Trophoblast cell (in vitro differentiated cells and primary cell): ENCODE results near the gene ERBB2.

ENCODE experiments used
- DNase-seq, 2 donors: peaks; one replicate each; pipeline ENCODE4 v3.0.0-alpha.2; 2016
- H2AFZ ChIP-seq: 2 replicates; pipeline ENCODE4 v1.6.1; 2013; ENCODE audit warnings: low read length, moderate library complexity, mild to moderate bottlenecking; ENCODE audit not compliant: insufficient read depth, poor library complexity
- H2AK5ac ChIP-seq: 2 replicates; pipeline ENCODE4 v1.6.1; 2013; ENCODE audit warnings: mild to moderate bottlenecking, low read length
- H2BK120ac ChIP-seq: 2 replicates; pipeline ENCODE4 v1.6.1; 2013; ENCODE audit warnings: low read length, mild to moderate bottlenecking, moderate library complexity; ENCODE audit not compliant: insufficient read depth, poor library complexity
- H2BK12ac ChIP-seq: 2 replicates; pipeline ENCODE4 v1.6.1; 2013; ENCODE audit warnings: mild to moderate bottlenecking, low read length, moderate library complexity
- H2BK5ac ChIP-seq: 2 replicates; pipeline ENCODE4 v1.6.1; 2013; ENCODE audit warnings: low read length, low read depth, moderate library complexity, mild to moderate bottlenecking; ENCODE audit not compliant: poor library complexity
- H3K14ac ChIP-seq: 2 replicates; pipeline ENCODE4 v1.6.1; 2013; ENCODE audit warnings: mild to moderate bottlenecking, low read length
- H3K18ac ChIP-seq: 2 replicates; pipeline ENCODE4 v1.6.1; 2013; ENCODE audit warnings: mild to moderate bottlenecking, low read length
- H3K23ac ChIP-seq: 2 replicates; pipeline ENCODE4 v1.6.1; 2013; ENCODE audit warnings: low read length
- H3K27ac ChIP-seq: 2 replicates; pipeline ENCODE4 v1.5.1; 2013; ENCODE audit warnings: low read depth, mild to moderate bottlenecking, inconsistent platforms, low read length, moderate library complexity
- H3K27me3 ChIP-seq: 2 replicates; pipeline ENCODE4 v1.6.1; 2013; ENCODE audit warnings: inconsistent platforms, mild to moderate bottlenecking, low read length, moderate library complexity; ENCODE audit not compliant: insufficient read depth
- H3K36me3 ChIP-seq, 2 experiments: 1 replicate in 1 of 2; 2 replicates in 1 of 2; pipeline ENCODE4 v1.6.1; 2013; ENCODE audit warnings: low read length in 2 of 2, mild to moderate bottlenecking in 2 of 2, moderate library complexity in 1 of 2; ENCODE audit not compliant: insufficient read depth in 2 of 2, control insufficient read depth in 1 of 2
- H3K4ac ChIP-seq: 2 replicates; pipeline ENCODE4 v1.6.1; 2013; ENCODE audit warnings: low read depth, mild to moderate bottlenecking, low read length, moderate library complexity
- H3K4me1 ChIP-seq, 2 experiments: 1 replicate in 1 of 2; 2 replicates in 1 of 2; pipeline ENCODE4 v1.6.1; 2013; ENCODE audit warnings: low read length in 2 of 2, mild to moderate bottlenecking in 2 of 2, moderate library complexity in 1 of 2; ENCODE audit not compliant: insufficient read depth in 2 of 2, control insufficient read depth in 1 of 2
- H3K4me2 ChIP-seq: 2 replicates; pipeline ENCODE4 v1.6.1; 2013; ENCODE audit warnings: inconsistent platforms, mild to moderate bottlenecking, low read length, moderate library complexity
- H3K4me3 ChIP-seq: 2 replicates; pipeline ENCODE4 v1.5.1; 2013; ENCODE audit warnings: mild to moderate bottlenecking, low read depth, low read length, inconsistent platforms
- H3K79me1 ChIP-seq: one replicate; pipeline ENCODE4 v1.6.1; 2013; ENCODE audit warnings: low read length
- H3K79me2 ChIP-seq: 2 replicates; pipeline ENCODE4 v1.6.1; 2013; ENCODE audit warnings: low read length, mild to moderate bottlenecking; ENCODE audit not compliant: control insufficient read depth, insufficient read depth, poor library complexity
- H3K9ac ChIP-seq: 2 replicates; pipeline ENCODE4 v1.6.1; 2013; ENCODE audit warnings: mild to moderate bottlenecking, low read length
- H3K9me3 ChIP-seq: 2 replicates; pipeline ENCODE4 v1.6.1; 2013; ENCODE audit warnings: low read depth, mild to moderate bottlenecking, control low read depth, inconsistent platforms, low read length; ENCODE audit not compliant: insufficient read depth
- H4K12ac ChIP-seq: 2 replicates; pipeline ENCODE4 v1.6.1; 2013; ENCODE audit warnings: low read depth, mild to moderate bottlenecking, low read length, moderate library complexity
- H4K8ac ChIP-seq: 2 replicates; pipeline ENCODE4 v1.6.1; 2013; ENCODE audit warnings: low read depth, mild to moderate bottlenecking, low read length, moderate library complexity
- H4K91ac ChIP-seq: one replicate; pipeline ENCODE4 v1.6.1; 2013; ENCODE audit warnings: low read depth, mild to moderate bottlenecking, low read length, moderate library complexity
- WGBS: extraction: QIAGEN DNeasy Blood & Tissue Kit; methylation state at CpG from one replicate; pipeline ENCODE4 v1.1.7; 2013; ENCODE audit warnings: missing lambda C conversion rate; ENCODE audit not compliant: insufficient read length, insufficient coverage; ENCODE audit errors: extremely low coverage; 5-methylcytosine and 5-hydroxymethylcytosine counted together

ERBB2 gene

DNA sequence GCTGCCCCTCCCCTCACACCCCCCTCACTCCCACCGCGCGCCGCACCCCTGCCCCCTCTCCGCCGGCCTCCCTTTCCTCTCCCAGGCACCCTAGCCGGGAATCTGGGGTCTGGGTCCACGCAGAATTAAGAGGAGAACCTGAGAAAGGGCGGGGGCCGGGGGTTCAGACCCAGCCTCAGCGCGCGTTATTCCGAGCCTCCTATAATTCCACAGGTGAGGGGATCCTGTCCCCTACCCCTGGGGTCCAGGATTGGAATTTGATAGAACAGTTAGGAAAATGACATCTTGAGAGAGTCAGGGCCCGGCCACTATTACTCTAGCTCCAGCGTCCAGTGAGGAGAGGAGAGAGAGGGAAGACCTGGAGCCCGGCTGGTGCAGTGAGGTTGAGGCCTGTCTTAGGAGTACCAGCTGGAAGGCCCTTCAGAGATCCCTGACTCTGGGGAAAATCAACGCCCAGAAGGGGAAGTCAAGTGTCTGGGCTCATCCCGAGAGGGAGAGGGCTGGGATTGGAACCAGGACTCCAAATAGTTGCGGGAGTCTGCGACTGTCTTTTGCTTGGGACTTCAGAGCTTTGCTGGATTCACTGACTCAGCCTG lies 55.2 kb downstream of the ERBB2 start:
- H3K23ac ChIP-seq = no peak overlapping the region
- H2BK120ac ChIP-seq = no peak overlapping the region
- WGBS = no CpG with 5 or more reads among the region's 21 CpGs
- H2AK5ac ChIP-seq = no peak overlapping the region
- DNase-seq = peak in 1 of 2 donors; percentile 4
- H3K18ac ChIP-seq = no peak overlapping the region
- no peak overlapping the region for H3K9ac ChIP-seq
- H4K8ac ChIP-seq = no peak overlapping the region
- H3K4ac ChIP-seq = no peak overlapping the region
- no peak overlapping the region for H2BK5ac ChIP-seq
- no peaks in the 10 kb centered on the region for H3K36me3 ChIP-seq
- peaks cover 3 to 13% of the 10 kb centered on the region in 2 experiments for H3K4me1 ChIP-seq
- H2AFZ ChIP-seq = no peak overlapping the region
- peak overlapping the region; percentile 78 for H3K4me2 ChIP-seq
- no peak overlapping the region for H3K4me3 ChIP-seq
- H2BK12ac ChIP-seq = no peak overlapping the region
- H3K9me3 ChIP-seq = peaks cover 4% of the 10 kb centered on the region
- peaks cover 8% of the 10 kb centered on the region for H3K79me2 ChIP-seq
- H3K14ac ChIP-seq = no peak overlapping the region
- no peak overlapping the region for H3K27ac ChIP-seq
- H3K27me3 ChIP-seq = no peaks in the 10 kb centered on the region
- H4K91ac ChIP-seq = peak overlapping the region; percentile 68
- H4K12ac ChIP-seq = no peak overlapping the region
- H3K79me1 ChIP-seq = peaks cover 10% of the 10 kb centered on the region

DNA sequence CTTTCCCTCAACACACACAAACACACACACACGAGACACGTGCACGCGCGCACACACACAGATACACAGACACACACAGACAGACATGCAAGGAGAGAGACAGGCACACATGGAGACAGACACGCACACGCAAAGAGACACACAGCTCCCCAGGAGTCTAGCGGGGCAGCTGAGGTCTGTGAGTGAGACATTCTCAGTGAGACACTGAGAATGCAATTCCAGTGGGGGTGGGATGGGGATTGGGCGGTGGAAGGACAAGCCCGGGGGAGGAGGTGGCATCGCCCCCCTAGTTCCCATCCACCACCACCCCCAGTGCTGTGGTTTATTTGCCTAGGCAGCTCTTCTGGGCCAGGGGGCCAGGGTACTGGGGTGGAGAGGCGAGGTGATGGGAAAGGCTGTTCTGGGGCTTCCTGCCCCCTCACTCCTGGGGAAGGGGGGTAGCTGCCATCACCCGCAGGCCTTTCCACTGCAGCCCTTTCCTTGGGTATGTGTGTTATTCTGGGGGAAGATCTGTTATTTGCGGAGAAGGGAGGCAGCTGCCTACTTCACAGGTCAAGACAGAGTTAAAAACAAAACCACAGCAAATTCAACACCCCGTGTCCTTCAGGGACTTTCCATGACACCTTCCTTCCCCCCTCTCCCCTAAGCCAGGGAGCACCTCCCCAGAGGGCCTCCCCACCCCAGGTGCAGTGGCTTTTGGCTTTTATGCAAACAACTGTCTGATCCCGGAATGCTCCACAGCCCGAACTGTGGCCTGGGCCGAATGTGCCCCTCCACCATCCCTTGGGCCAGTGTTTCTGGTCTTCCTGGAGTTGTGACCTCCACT lies 55.9 kb downstream of the ERBB2 start:
- Histone ChIP-seq H2BK5ac (no peak overlapping the region), H3K23ac (no peak overlapping the region), H3K79me1 (peaks cover 10% of the 10 kb centered on the region), H4K12ac (no peak overlapping the region), H3K27ac (no peak overlapping the region), H3K4me3 (no peak overlapping the region), H3K79me2 (peaks cover 8% of the 10 kb centered on the region), H3K4ac (no peak overlapping the region), H3K4me2 (no peak overlapping the region), H4K91ac (no peak overlapping the region), H2BK120ac (no peak overlapping the region), H3K9ac (no peak overlapping the region), H2BK12ac (no peak overlapping the region), H2AK5ac (no peak overlapping the region), H2AFZ (no peak overlapping the region), H3K9me3 (peaks cover 4% of the 10 kb centered on the region), H3K4me1 (peaks cover 0 to 8% of the 10 kb centered on the region in 2 experiments), H3K14ac (no peak overlapping the region), H3K27me3 (no peaks in the 10 kb centered on the region), H4K8ac (no peak overlapping the region), H3K36me3 (no peaks in the 10 kb centered on the region), H3K18ac (no peak overlapping the region)
- WGBS = no CpG with 5 or more reads among the region's 18 CpGs
- DNase-seq = no peak

GRCh38 chr17:39756380-39757079 lies 56.7 kb downstream of the ERBB2 start:
- Histone ChIP-seq H3K79me1 (peaks cover 10% of the 10 kb centered on the region), H3K4me1 (peaks cover 0 to 8% of the 10 kb centered on the region in 2 experiments), H3K9me3 (peaks cover 4% of the 10 kb centered on the region), H3K27me3 (no peaks in the 10 kb centered on the region), H3K4ac (no peak overlapping the region), H3K4me2 (no peak overlapping the region), H2AFZ (no peak overlapping the region), H3K79me2 (peaks cover 8% of the 10 kb centered on the region), H2BK120ac (no peak overlapping the region), H3K27ac (no peak overlapping the region), H3K4me3 (no peak overlapping the region), H3K14ac (no peak overlapping the region), H2BK5ac (no peak overlapping the region), H2BK12ac (no peak overlapping the region), H4K91ac (no peak overlapping the region), H3K9ac (no peak overlapping the region), H4K8ac (no peak overlapping the region), H3K18ac (no peak overlapping the region), H3K23ac (no peak overlapping the region), H4K12ac (no peak overlapping the region), H3K36me3 (no peaks in the 10 kb centered on the region), H2AK5ac (no peak overlapping the region)
- WGBS = no CpG with 5 or more reads among the region's 7 CpGs
- DNase-seq = no peak

DNA sequence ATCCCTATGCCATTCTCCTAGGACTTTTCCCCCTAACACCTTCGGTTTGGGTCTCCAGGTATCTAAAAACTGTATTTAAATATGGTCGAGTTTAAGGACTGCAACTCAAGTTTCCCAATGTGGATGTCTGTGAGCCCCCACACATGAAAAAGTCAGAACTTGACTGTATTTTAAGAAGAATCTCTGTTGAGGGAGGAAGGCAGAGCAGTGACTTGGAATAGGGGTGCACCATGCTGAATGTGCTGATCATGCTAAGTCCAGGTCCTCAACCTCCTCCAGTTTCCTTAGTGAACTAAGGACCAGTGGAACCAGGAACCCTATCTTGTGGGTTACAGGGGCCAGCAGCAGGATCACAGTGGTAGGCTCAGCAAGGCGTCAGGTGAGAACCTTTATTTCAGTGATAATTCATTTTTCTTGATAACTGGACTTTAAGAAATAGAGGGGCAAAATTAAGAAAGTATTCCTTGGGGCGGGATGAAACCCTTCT lies 57.4 kb downstream of the ERBB2 start:
- no peak overlapping the region for H3K9ac ChIP-seq
- WGBS = no CpG with 5 or more reads among the region's 4 CpGs
- H4K8ac ChIP-seq = no peak overlapping the region
- H4K91ac ChIP-seq = no peak overlapping the region
- H3K23ac ChIP-seq = no peak overlapping the region
- no peak overlapping the region for H2BK5ac ChIP-seq
- H3K79me2 ChIP-seq = peaks cover 8% of the 10 kb centered on the region
- no peak overlapping the region for H2BK12ac ChIP-seq
- no peaks in the 10 kb centered on the region for H3K27me3 ChIP-seq
- no peak overlapping the region for H2BK120ac ChIP-seq
- H3K4me1 ChIP-seq = peaks cover 0 to 8% of the 10 kb centered on the region in 2 experiments
- no peak overlapping the region for H3K18ac ChIP-seq
- H2AFZ ChIP-seq = no peak overlapping the region
- no peak overlapping the region for H4K12ac ChIP-seq
- DNase-seq = no peak
- no peak overlapping the region for H3K4me2 ChIP-seq
- no peak overlapping the region for H3K4ac ChIP-seq
- H2AK5ac ChIP-seq = no peak overlapping the region
- H3K36me3 ChIP-seq = no peaks in the 10 kb centered on the region
- H3K79me1 ChIP-seq = peaks cover 10% of the 10 kb centered on the region
- H3K14ac ChIP-seq = no peak overlapping the region
- no peak overlapping the region for H3K4me3 ChIP-seq
- H3K9me3 ChIP-seq = peaks cover 4% of the 10 kb centered on the region
- H3K27ac ChIP-seq = no peak overlapping the region
